ENCODE data around the gene PSEN1. TPM values are rescaled to one million over a fixed set of nuclear protein-coding genes. Genes with fewer than 3 reads are reported as not detected.

The PSEN1 gene

DNA sequence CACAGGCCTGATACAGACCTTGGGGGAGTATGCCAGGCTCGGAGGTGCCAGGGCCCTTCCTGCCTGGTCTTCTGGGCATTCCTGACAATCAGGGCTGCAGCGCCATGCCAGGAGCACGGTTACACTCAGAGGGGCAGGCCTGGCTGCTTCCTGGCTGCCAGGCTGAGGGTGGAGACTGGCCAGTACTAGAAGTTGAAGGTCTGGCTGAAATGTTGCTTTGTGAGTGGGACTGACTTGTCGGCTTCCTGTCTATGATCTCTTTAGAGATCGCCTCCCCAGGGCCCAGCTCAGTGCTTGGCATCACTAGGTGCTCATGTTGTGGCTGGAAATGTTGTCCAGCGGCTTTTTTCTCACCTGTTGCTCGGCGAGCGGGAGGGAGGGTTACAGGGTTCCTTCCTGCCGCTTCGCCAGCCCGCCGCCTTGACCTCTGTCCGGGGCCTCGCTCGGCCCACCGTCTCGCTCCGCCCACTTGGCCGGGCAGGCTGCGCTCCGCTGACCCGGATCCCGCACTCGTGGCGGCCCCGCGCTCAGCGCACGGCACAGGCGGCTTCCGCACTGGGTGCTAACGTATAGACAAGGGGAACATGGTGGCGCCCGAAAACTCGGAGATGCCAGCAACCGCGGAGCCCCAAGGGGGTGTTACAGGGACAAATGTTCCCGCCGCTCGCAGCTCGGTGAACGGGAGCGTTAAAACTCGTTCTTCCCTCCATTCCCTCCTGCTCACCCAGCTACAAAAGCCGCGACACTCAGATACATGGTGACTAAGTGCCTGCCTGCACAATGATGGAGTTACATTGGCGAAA, 133.6 kb downstream of the PSEN1 start:
- Histone ChIP-seq H3K36me3 (ENCODE audit: insufficient read depth, low read length) (peaks cover 25% of the 10 kb centered on the region), H3K9ac (ENCODE audit: low read depth, low read length) (peak overlapping the region; percentile 45), H3K9me3 (replicated peaks; ENCODE audit: low read length) (no peaks in the 10 kb centered on the region), H3K4me2 (ENCODE audit: low read length) (peak overlapping the region; percentile 80), H3K4me1 (ENCODE audit: control insufficient read depth, insufficient read depth, low read length) (peaks cover 15% of the 10 kb centered on the region), H3K4me3 (ENCODE audit: low read length) (peak overlapping the region; percentile 56), H3K27me3 (ENCODE audit: control insufficient read depth, insufficient read depth, low read length) (no peaks in the 10 kb centered on the region)

- H3K4me2 ChIP-seq (ENCODE audit: low read length) = no peak overlapping the region
- peaks cover 48% of the 10 kb centered on the region for H3K36me3 ChIP-seq (ENCODE audit: insufficient read depth, low read length)
- no peaks in the 10 kb centered on the region for H3K27me3 ChIP-seq (ENCODE audit: control insufficient read depth, insufficient read depth, low read length)
- no peak overlapping the region for H3K9ac ChIP-seq (ENCODE audit: low read depth, low read length)
- H3K4me3 ChIP-seq (ENCODE audit: low read length) = no peak overlapping the region
- no peaks in the 10 kb centered on the region for H3K9me3 ChIP-seq (replicated peaks; ENCODE audit: low read length)
- H3K4me1 ChIP-seq (ENCODE audit: control insufficient read depth, insufficient read depth, low read length) = peaks cover 15% of the 10 kb centered on the region
Measured at GRCh38 chr14:73272393-73272792, 136.1 kb downstream of the PSEN1 start.

Small RNA genes lying within 50 kb of the gene (small RNA-seq; reads per million reads assigned to genes)
- gene AC004858.1 (not detected), gene RNU6-419P (not detected)
